CD4-positive, alpha-beta memory T cell (primary cell): ENCODE results near the gene SSU72. TPM values are rescaled to one million over a fixed set of nuclear protein-coding genes. Genes with fewer than 3 reads are reported as not detected.

ENCODE experiments used
- CTCF ChIA-PET: fragments of 350-600 bp; sonication (Branson Sonifier 250); formaldehyde crosslinking; loops from one replicate; lab custom pipeline; 2021; ENCODE audit warnings: inconsistent platforms; ENCODE audit not compliant: partially characterized antibody; lab: Charles Lee
- POLR2A ChIA-PET: fragments of 350-600 bp; sonication (Branson Sonifier 250); formaldehyde crosslinking; loops from one replicate; lab custom pipeline; 2021; ENCODE audit not compliant: partially characterized antibody; lab: Charles Lee
- DNase-seq, 5 donors: peaks; one replicate each; pipeline versions ENCODE4 v3.0.0 to v3.0.0-alpha.2; 2020 to 2022; ENCODE audit warnings: mixed read lengths in 1 of 5
- H3K27ac ChIP-seq: one replicate; pipeline ENCODE4 v1.7.0; 2013; ENCODE audit warnings: low read depth, low read length
- H3K27me3 ChIP-seq: 2 replicates; pipeline ENCODE4 v1.7.0; 2013; ENCODE audit warnings: mild to moderate bottlenecking, low read length, moderate library complexity; ENCODE audit not compliant: insufficient read depth
- H3K36me3 ChIP-seq: 2 replicates; pipeline ENCODE4 v1.7.0; 2013; ENCODE audit warnings: mild to moderate bottlenecking, low read length, moderate library complexity; ENCODE audit not compliant: insufficient read depth
- H3K4me1 ChIP-seq: 2 replicates; pipeline ENCODE4 v1.7.0; 2013; ENCODE audit warnings: mild to moderate bottlenecking, low read length, moderate library complexity; ENCODE audit not compliant: insufficient read depth
- H3K4me3 ChIP-seq, 2 donors: one replicate each; pipeline ENCODE4 v1.7.0; 2013; ENCODE audit warnings: low read length in 2 of 2, mild to moderate bottlenecking in 1 of 2
- H3K9me3 ChIP-seq, 2 donors: one replicate each; pipeline ENCODE4 v1.7.0; 2013; ENCODE audit warnings: low read length in 2 of 2, control low read depth in 1 of 2; ENCODE audit not compliant: control insufficient read depth in 1 of 2
- H3K27ac Mint-ChIP-seq, 7 donors: one replicate each; pipeline ENCODE4 v1.8.0; 2020 to 2021; ENCODE audit warnings: mixed read lengths in 7 of 7, mild to moderate bottlenecking in 6 of 7, inconsistent platforms in 3 of 7, moderate library complexity in 3 of 7
- H3K27me3 Mint-ChIP-seq, 2 donors: one replicate each; pipeline ENCODE4 v1.8.0; 2020 to 2021; ENCODE audit warnings: mixed read lengths in 2 of 2
- H3K36me3 Mint-ChIP-seq, 2 donors: one replicate each; pipeline ENCODE4 v1.8.0; 2020 to 2021; ENCODE audit warnings: mixed read lengths in 2 of 2, inconsistent platforms in 1 of 2, mild to moderate bottlenecking in 1 of 2
- H3K4me1 Mint-ChIP-seq, 4 donors: one replicate each; pipeline ENCODE4 v1.8.0; 2020 to 2021; ENCODE audit warnings: mixed read lengths in 4 of 4, mild to moderate bottlenecking in 1 of 4
- H3K4me3 Mint-ChIP-seq, 8 donors: one replicate each; pipeline ENCODE4 v1.8.0; 2020 to 2021; ENCODE audit warnings: mixed read lengths in 8 of 8, mild to moderate bottlenecking in 7 of 8, moderate library complexity in 6 of 8, inconsistent platforms in 3 of 8
- H3K9me3 Mint-ChIP-seq, 8 donors: one replicate each; pipeline ENCODE4 v1.8.0; 2020 to 2021; ENCODE audit warnings: mixed read lengths in 8 of 8, mild to moderate bottlenecking in 5 of 8, inconsistent platforms in 3 of 8, moderate library complexity in 1 of 8
- intact Hi-C: fragments of 100-400 bp; cut with micrococcal nuclease; formaldehyde crosslinking; loops from one replicate; pipeline ENCODE4 v1.15.1; 2023
- polyA plus RNA-seq, 2 donors: library from polyadenylated mRNA; unstranded; fragments of 300-500 nt; fragmentation: Illumina TruSeq; gene quantifications; one replicate each; pipeline ENCODE4 v1.2.3, GENCODE V29; 2021
- total RNA-seq, 2 experiments: library from RNA; stranded (reverse); gene quantifications; one replicate each; pipeline ENCODE4 v1.2.3, GENCODE V29; 2021

Gene SSU72
- total and polyA plus RNA-seq, 4 experiments from 2014 or later = 128 to 209 (median 167) TPM

- H3K4me3 Mint-ChIP-seq = no peak overlapping the region
- Histone ChIP-seq H3K27me3 (no peaks in the 10 kb centered on the region), H3K4me1 (no peaks in the 10 kb centered on the region), H3K9me3 (no peaks in the 10 kb centered on the region), H3K4me3 (no peak overlapping the region), H3K36me3 (no peaks in the 10 kb centered on the region), H3K27ac (no peak overlapping the region)
- intact Hi-C loops = no loop called here
- H3K9me3 Mint-ChIP-seq = no peaks in the 10 kb centered on the region
- peaks cover 8 to 15% of the 10 kb centered on the region in 2 donors for H3K27me3 Mint-ChIP-seq
- DNase-seq = no peak
- H3K36me3 Mint-ChIP-seq = no peaks in the 10 kb centered on the region
- ChIA-PET POLR2A (interaction anchor here (1.0 kb wide), 1 partner anchor 11 kb away, joined by 3 read pairs; no protein-coding TSS in a partner anchor), CTCF (no interaction called here)
- H3K27ac Mint-ChIP-seq = peak overlapping the region in 1 of 7 donors; percentile 30
- H3K4me1 Mint-ChIP-seq = no peaks in the 10 kb centered on the region
Observed at GRCh38 chr1:1582585-1583346, 8.1 kb upstream of the SSU72 start.

- Histone ChIP-seq H3K9me3 (no peaks in the 10 kb centered on the region), H3K36me3 (no peaks in the 10 kb centered on the region), H3K27me3 (no peaks in the 10 kb centered on the region), H3K4me1 (peaks cover 16% of the 10 kb centered on the region), H3K4me3 (no peak overlapping the region), H3K27ac (no peak overlapping the region)
- Mint-ChIP-seq H3K27me3 (peaks cover 3 to 11% of the 10 kb centered on the region in 2 donors), H3K36me3 (peaks cover 0 to 11% of the 10 kb centered on the region in 2 donors), H3K27ac (peak overlapping the region in 2 of 7 donors; percentile 23 to 38), H3K4me3 (no peak overlapping the region), H3K9me3 (peaks cover 0 to 7% (median 0%) of the 10 kb centered on the region in 8 donors), H3K4me1 (peaks cover 4 to 20% (median 12%) of the 10 kb centered on the region in 4 donors)
- CTCF ChIA-PET = no interaction called here
- DNase-seq = no peak
- intact Hi-C loops = loop anchor here (10.0 kb wide), 1 partner anchor 76 kb away; the partner anchor contains the start of gene CDK11B
- POLR2A ChIA-PET = interaction anchor here (0.9 to 8.3 kb wide), 3 partner anchors 36 to 171 kb away, joined by 3 to 61 read pairs (median 4); partner anchors contain the start of genes MIB2 and MRPL20
Observed at GRCh38 chr1:1578371-1578940, 3.8 kb upstream of the SSU72 start.

GRCh38 chr1:1577367-1578011, 2.8 kb upstream of the SSU72 start:
- no peaks in the 10 kb centered on the region for H3K36me3 ChIP-seq
- H3K9me3 ChIP-seq = no peaks in the 10 kb centered on the region
- H3K4me3 ChIP-seq = no peak overlapping the region
- no peaks in the 10 kb centered on the region for H3K27me3 ChIP-seq
- Mint-ChIP-seq H3K4me1 (peaks cover 5 to 24% (median 14%) of the 10 kb centered on the region in 4 donors), H3K9me3 (peaks cover 0 to 7% (median 0%) of the 10 kb centered on the region in 8 donors), H3K27ac (peak overlapping the region in 2 of 7 donors; percentile 38 to 42), H3K4me3 (no peak overlapping the region), H3K27me3 (peaks cover 2 to 6% of the 10 kb centered on the region in 2 donors), H3K36me3 (peaks cover 0 to 13% of the 10 kb centered on the region in 2 donors)
- CTCF ChIA-PET = no interaction called here
- no peak overlapping the region for H3K27ac ChIP-seq
- DNase-seq = no peak
- POLR2A ChIA-PET = interaction anchor here (0.6 to 8.3 kb wide), 4 partner anchors 37 to 170 kb away, joined by 3 to 61 read pairs (median 4); partner anchors contain the start of genes MIB2 and MRPL20
- H3K4me1 ChIP-seq = peaks cover 26% of the 10 kb centered on the region
- intact Hi-C loops = loop anchor here (10.0 kb wide), 1 partner anchor 77 kb away; the partner anchor contains the start of gene CDK11B

GRCh38 chr1:1573843-1574720, 581 bp downstream of the SSU72 start:
- Histone ChIP-seq H3K9me3 (no peaks in the 10 kb centered on the region), H3K4me1 (peaks cover 52% of the 10 kb centered on the region), H3K27ac (peak overlapping the region; percentile 99), H3K27me3 (no peaks in the 10 kb centered on the region), H3K36me3 (peaks cover 11% of the 10 kb centered on the region), H3K4me3 (peak overlapping the region; percentile 83 to 97)
- H3K9me3 Mint-ChIP-seq = peaks cover 0 to 7% (median 0%) of the 10 kb centered on the region in 8 donors
- ChIA-PET POLR2A (interaction anchor here (0.6 to 8.3 kb wide), 5 partner anchors 9 to 41 kb away, joined by 3 to 61 read pairs (median 5); partner anchors contain the start of gene MIB2), CTCF (no interaction called here)
- DNase-seq = peak; percentile 18 to 89 (median 74)
- H3K27ac Mint-ChIP-seq = peak overlapping the region; percentile 97 to 100 (median 99)
- H3K36me3 Mint-ChIP-seq = peaks cover 7 to 29% of the 10 kb centered on the region in 2 donors
- peak overlapping the region; percentile 93 to 99 (median 98) for H3K4me3 Mint-ChIP-seq
- no peaks in the 10 kb centered on the region for H3K27me3 Mint-ChIP-seq
- intact Hi-C loops = loop anchor here (1.0 to 10.0 kb wide), 6 partner anchors 25 to 103 kb away; partner anchors contain the start of genes ATAD3A, ATAD3B, CDK11B and MIB2
- H3K4me1 Mint-ChIP-seq = peaks cover 18 to 47% (median 33%) of the 10 kb centered on the region in 4 donors

GRCh38 chr1:1569341-1569740, 5.3 kb downstream of the SSU72 start:
- Histone ChIP-seq H3K27me3 (no peaks in the 10 kb centered on the region), H3K9me3 (no peaks in the 10 kb centered on the region), H3K36me3 (peaks cover 16% of the 10 kb centered on the region), H3K4me1 (peaks cover 60% of the 10 kb centered on the region), H3K4me3 (no peak overlapping the region), H3K27ac (no peak overlapping the region)
- intact Hi-C loops = no loop called here
- Mint-ChIP-seq H3K36me3 (peaks cover 17 to 48% of the 10 kb centered on the region in 2 donors), H3K27ac (peak overlapping the region in 5 of 7 donors; percentile 22 to 79 (median 51)), H3K27me3 (no peaks in the 10 kb centered on the region), H3K9me3 (peaks cover 0 to 4% (median 0%) of the 10 kb centered on the region in 8 donors), H3K4me1 (peaks cover 27 to 65% (median 45%) of the 10 kb centered on the region in 4 donors), H3K4me3 (peak overlapping the region in 3 of 8 donors; percentile 25 to 44 (median 34))
- no peak for DNase-seq
- CTCF ChIA-PET = interaction anchor here (0.5 kb wide), 1 partner anchor 267 kb away, joined by 3 read pairs; no protein-coding TSS in a partner anchor
- POLR2A ChIA-PET = interaction anchor here (1.2 to 1.4 kb wide), 2 partner anchors 10 to 45 kb away, joined by 4 to 5 read pairs; no protein-coding TSS in a partner anchor

GRCh38 chr1:1567891-1568291, 6.8 kb downstream of the SSU72 start:
- ChIA-PET POLR2A (no interaction called here), CTCF (interaction anchor here (0.7 kb wide), 1 partner anchor 20 kb away, joined by 3 read pairs; no protein-coding TSS in a partner anchor)
- no peak overlapping the region for H3K4me3 ChIP-seq
- H3K27me3 Mint-ChIP-seq = no peaks in the 10 kb centered on the region
- no peaks in the 10 kb centered on the region for H3K27me3 ChIP-seq
- H3K9me3 Mint-ChIP-seq = no peaks in the 10 kb centered on the region
- peaks cover 25 to 54% of the 10 kb centered on the region in 2 donors for H3K36me3 Mint-ChIP-seq
- H3K4me1 ChIP-seq = peaks cover 51% of the 10 kb centered on the region
- peaks cover 25 to 57% (median 44%) of the 10 kb centered on the region in 4 donors for H3K4me1 Mint-ChIP-seq
- H3K36me3 ChIP-seq = peaks cover 26% of the 10 kb centered on the region
- H3K27ac Mint-ChIP-seq = peak overlapping the region in 1 of 7 donors; percentile 68
- intact Hi-C loops = no loop called here
- H3K9me3 ChIP-seq = no peaks in the 10 kb centered on the region
- no peak overlapping the region for H3K27ac ChIP-seq
- H3K4me3 Mint-ChIP-seq = no peak overlapping the region
- DNase-seq = no peak
